Keratinocyte (primary cell): ENCODE data around the gene WDR27. TPM values are rescaled to one million over a fixed set of nuclear protein-coding genes. Genes with fewer than 3 reads are reported as not detected.

Experiments used
- DNase-seq: peaks from one replicate; pipeline ENCODE4 v3.0.0-alpha.2; 2011; ENCODE audit warnings: low read depth, missing footprints, low spot score
- FAIRE-seq: peaks from 2 replicates; lab custom pipeline; 2011; peaks lifted over from hg19 to GRCh38; lab: Jason Lieb, UNC
- H2AFZ ChIP-seq: 2 replicates; pipeline ENCODE4 v1.6.0; 2012; ENCODE audit warnings: low read length, control low read depth, inconsistent platforms; ENCODE audit not compliant: control insufficient read depth
- H3K27ac ChIP-seq: 2 replicates; pipeline ENCODE4 v1.5.1; 2011; ENCODE audit warnings: low read length; ENCODE audit not compliant: control insufficient read depth, insufficient read depth
- H3K27me3 ChIP-seq: 3 replicates; pipeline ENCODE4 v1.6.0; 2011; ENCODE audit warnings: low read length; ENCODE audit not compliant: control insufficient read depth, insufficient read depth; ENCODE audit errors: extremely low read depth
- H3K36me3 ChIP-seq, 2 experiments: 2 replicates in 1 of 2; 3 replicates in 1 of 2; pipeline ENCODE4 v1.5.1; 2011; ENCODE audit warnings: low read length in 2 of 2, mild to moderate bottlenecking in 1 of 2; ENCODE audit not compliant: control insufficient read depth in 2 of 2, insufficient read depth in 2 of 2; ENCODE audit errors: extremely low read depth in 1 of 2
- H3K4me1 ChIP-seq: 3 replicates; pipeline ENCODE4 v1.5.1; 2011; ENCODE audit warnings: low read length; ENCODE audit not compliant: control insufficient read depth, insufficient read depth; ENCODE audit errors: extremely low read depth
- H3K4me2 ChIP-seq: 3 replicates; pipeline ENCODE4 v1.6.0; 2011; ENCODE audit warnings: low read depth, low read length; ENCODE audit not compliant: control insufficient read depth, insufficient read depth; ENCODE audit errors: extremely low read depth
- H3K4me3 ChIP-seq, 3 experiments: fragments of 200-600 bp in 1 of 3; sonication (generic) in 1 of 3; 2 replicates in 2 of 3; 3 replicates in 1 of 3; pipeline ENCODE4 v1.5.1; 2011 to 2016; ENCODE audit warnings: low read length in 3 of 3, mild to moderate bottlenecking in 3 of 3, control low read depth in 2 of 3, inconsistent platforms in 1 of 3, low read depth in 1 of 3, mixed read lengths in 1 of 3, mixed run types in 1 of 3, moderate library complexity in 1 of 3; ENCODE audit not compliant: control insufficient read depth in 2 of 3, insufficient read depth in 2 of 3; ENCODE audit errors: extremely low read depth in 1 of 3
- H3K79me2 ChIP-seq: 2 replicates; pipeline ENCODE4 v1.6.0; 2012; ENCODE audit warnings: low read length; ENCODE audit not compliant: control insufficient read depth, insufficient read depth
- H3K9ac ChIP-seq: 3 replicates; pipeline ENCODE4 v1.6.0; 2011; ENCODE audit warnings: low read length; ENCODE audit not compliant: control insufficient read depth, insufficient read depth; ENCODE audit errors: extremely low read depth
- H3K9me1 ChIP-seq: 3 replicates; pipeline ENCODE4 v1.6.0; 2011; ENCODE audit warnings: low read length; ENCODE audit not compliant: control insufficient read depth, insufficient read depth; ENCODE audit errors: extremely low read depth
- H3K9me3 ChIP-seq: 2 replicates; pipeline ENCODE4 v1.5.1; 2012; ENCODE audit warnings: low read depth, low read length; ENCODE audit not compliant: control insufficient read depth
- H4K20me1 ChIP-seq: 3 replicates; pipeline ENCODE4 v1.6.0; 2011; ENCODE audit warnings: low read length; ENCODE audit not compliant: control insufficient read depth, insufficient read depth; ENCODE audit errors: extremely low read depth
- EZH2 ChIP-seq: IDR thresholded peaks from one replicate; pipeline ENCODE4 v1.6.1; 2012; ENCODE audit warnings: inconsistent platforms, mild to moderate bottlenecking, low read length, moderate library complexity
- dilution Hi-C: fragments of 300-500 bp; cut with MboI; formaldehyde crosslinking; loops from one replicate; pipeline ENCODE4 v1.7.0; 2020; ENCODE audit warnings: low sequenced_read_pairs; ENCODE audit not compliant: extremely low pct_ligation_motif_present
- polyA plus RNA-seq, 5 experiments: library from polyadenylated mRNA; depleted of rRNA in 3 of 5; stranded (reverse) in 3 of 5; stranded (forward) in 1 of 5; unstranded in 1 of 5; fragments of >200 nt; gene quantifications; 1 replicate in 1 of 5; 2 replicates in 3 of 5; 3 replicates in 1 of 5; pipeline versions ENCODE4 v1.2.1 to v1.2.3, GENCODE V29; 2011 to 2012; ENCODE audit warnings: missing spikeins in 2 of 5, low read depth in 1 of 5, low replicate concordance in 1 of 5
- TF ChIP-seq, protein P1 (sequence below), 3 experiments: IDR thresholded peaks in 1 of 3; conservative IDR thresholded peaks in 1 of 3; optimal IDR thresholded peaks in 1 of 3; 2 replicates in 2 of 3; 3 replicates in 1 of 3; pipeline versions ENCODE3 to v1.5.1; 2011; ENCODE audit warnings: low read length in 3 of 3, mild to moderate bottlenecking in 3 of 3, moderate library complexity in 2 of 3, control low read depth in 1 of 3, inconsistent platforms in 1 of 3; ENCODE audit not compliant: insufficient read depth in 2 of 3; ENCODE audit errors: extremely low read depth in 1 of 3

WDR27 gene
- polyA plus RNA-seq, 1 donor (not counting 4 experiments of a cell fraction or from before 2014, with no cell fraction given): 17.8 TPM

DNA sequence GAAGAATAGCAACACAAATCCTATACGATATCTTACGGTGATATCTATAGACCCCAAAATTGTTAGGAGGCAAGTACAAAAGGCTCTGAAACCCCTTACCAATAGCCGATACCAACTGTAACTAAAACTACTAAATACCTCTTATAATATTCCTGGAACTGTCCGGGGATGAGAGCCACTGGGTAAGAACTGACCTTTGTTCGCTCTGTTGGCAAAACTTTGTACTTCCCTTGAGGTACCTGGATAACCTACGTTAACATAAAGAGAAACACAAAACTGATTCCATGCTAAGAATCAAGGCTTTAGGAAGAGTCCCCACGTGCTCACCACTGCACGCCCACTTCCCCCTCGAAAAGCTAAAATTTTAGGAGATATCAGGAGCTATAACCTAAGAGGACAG, 12.8 kb upstream of the WDR27 start:
- DNase-seq: no peak
- Histone ChIP-seq H3K27me3 (no peaks in the 10 kb centered on the region), H3K9me1 (no peaks in the 10 kb centered on the region), H3K4me1 (no peaks in the 10 kb centered on the region), H2AFZ (no peak overlapping the region), H4K20me1 (no peaks in the 10 kb centered on the region), H3K4me3 (no peak overlapping the region), H3K4me2 (no peak overlapping the region), H3K9me3 (no peaks in the 10 kb centered on the region), H3K79me2 (peaks cover 7% of the 10 kb centered on the region), H3K9ac (no peak overlapping the region), H3K27ac (no peak overlapping the region), H3K36me3 (peaks cover 4 to 12% of the 10 kb centered on the region in 2 experiments)
- TF ChIP-seq, protein P1, sequence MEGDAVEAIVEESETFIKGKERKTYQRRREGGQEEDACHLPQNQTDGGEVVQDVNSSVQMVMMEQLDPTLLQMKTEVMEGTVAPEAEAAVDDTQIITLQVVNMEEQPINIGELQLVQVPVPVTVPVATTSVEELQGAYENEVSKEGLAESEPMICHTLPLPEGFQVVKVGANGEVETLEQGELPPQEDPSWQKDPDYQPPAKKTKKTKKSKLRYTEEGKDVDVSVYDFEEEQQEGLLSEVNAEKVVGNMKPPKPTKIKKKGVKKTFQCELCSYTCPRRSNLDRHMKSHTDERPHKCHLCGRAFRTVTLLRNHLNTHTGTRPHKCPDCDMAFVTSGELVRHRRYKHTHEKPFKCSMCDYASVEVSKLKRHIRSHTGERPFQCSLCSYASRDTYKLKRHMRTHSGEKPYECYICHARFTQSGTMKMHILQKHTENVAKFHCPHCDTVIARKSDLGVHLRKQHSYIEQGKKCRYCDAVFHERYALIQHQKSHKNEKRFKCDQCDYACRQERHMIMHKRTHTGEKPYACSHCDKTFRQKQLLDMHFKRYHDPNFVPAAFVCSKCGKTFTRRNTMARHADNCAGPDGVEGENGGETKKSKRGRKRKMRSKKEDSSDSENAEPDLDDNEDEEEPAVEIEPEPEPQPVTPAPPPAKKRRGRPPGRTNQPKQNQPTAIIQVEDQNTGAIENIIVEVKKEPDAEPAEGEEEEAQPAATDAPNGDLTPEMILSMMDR (optimal IDR thresholded peaks at IDR 0.05 in 1 of 3, IDR thresholded peaks at IDR 0.05 in 1 of 3, conservative IDR thresholded peaks at IDR 0.05 in 1 of 3; ENCODE audit: extremely low read depth in 1 of 3, insufficient read depth in 2 of 3, low read length in 3 of 3): no peak
- no peak for TF ChIP-seq EZH2
- no peak for FAIRE-seq
- dilution Hi-C loops: no loop called here

DNA sequence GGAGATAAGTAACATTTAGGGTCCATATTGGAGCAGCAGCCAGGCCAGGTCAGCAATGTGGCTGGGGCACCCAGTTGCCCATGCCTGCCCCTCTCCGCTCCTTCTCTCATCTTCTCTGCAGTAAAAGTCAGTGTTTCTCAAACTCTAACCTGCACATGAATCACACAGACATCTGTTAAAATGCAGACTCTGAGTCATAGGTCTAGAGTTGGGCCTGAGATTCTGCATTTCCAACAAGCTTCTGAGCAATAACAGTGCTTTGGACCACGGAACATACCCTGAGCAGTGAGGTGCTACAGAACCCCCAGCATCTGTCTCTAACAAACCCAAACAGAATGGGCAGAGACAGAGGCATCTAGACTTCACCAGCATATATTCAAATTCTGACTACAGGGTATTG, 12.3 kb upstream of the WDR27 start:
- no peaks in the 10 kb centered on the region for H3K9me1 ChIP-seq
- H3K36me3 ChIP-seq: peaks cover 4 to 12% of the 10 kb centered on the region in 2 experiments
- H2AFZ ChIP-seq: no peak overlapping the region
- no peak overlapping the region for H3K4me2 ChIP-seq
- FAIRE-seq: no peak
- no peak overlapping the region for H3K4me3 ChIP-seq
- H3K27ac ChIP-seq: no peak overlapping the region
- peaks cover under 1% of the 10 kb centered on the region for H3K4me1 ChIP-seq
- TF ChIP-seq EZH2: no peak
- no peaks in the 10 kb centered on the region for H3K27me3 ChIP-seq
- H3K9ac ChIP-seq: no peak overlapping the region
- H3K9me3 ChIP-seq: no peaks in the 10 kb centered on the region
- dilution Hi-C loops: no loop called here
- no peak for DNase-seq
- H3K79me2 ChIP-seq: peaks cover 4% of the 10 kb centered on the region
- H4K20me1 ChIP-seq: no peaks in the 10 kb centered on the region

DNA sequence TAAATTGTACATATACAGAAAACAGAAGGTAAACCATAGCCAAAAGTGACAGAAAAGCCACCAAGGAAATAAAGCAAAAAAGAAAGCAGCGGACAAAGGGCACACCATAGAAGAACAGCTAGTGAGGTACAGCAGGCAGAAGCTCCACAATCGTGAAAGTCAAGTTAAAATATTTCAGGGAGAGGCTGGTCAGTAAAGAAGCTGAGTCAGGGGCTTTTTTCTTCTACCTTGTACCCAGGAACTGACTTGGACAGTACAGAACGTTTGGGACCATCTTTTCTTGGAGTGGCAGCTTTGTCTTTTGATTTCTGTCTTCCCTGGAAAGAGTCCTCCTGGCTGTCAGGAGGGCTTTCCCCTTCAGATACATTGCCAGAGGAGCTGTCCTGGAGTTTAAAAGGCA, 8.2 kb upstream of the WDR27 start:
- no peak for FAIRE-seq
- H3K4me2 ChIP-seq: no peak overlapping the region

More for the DNA sequence above, 8.2 kb upstream of the WDR27 start:
- no peak for DNase-seq
- TF ChIP-seq EZH2: no peak
- TF ChIP-seq, protein P1 (optimal IDR thresholded peaks at IDR 0.05 in 1 of 3, IDR thresholded peaks at IDR 0.05 in 1 of 3, conservative IDR thresholded peaks at IDR 0.05 in 1 of 3; ENCODE audit: extremely low read depth in 1 of 3, insufficient read depth in 2 of 3, low read length in 3 of 3): no peak
- H3K27me3 ChIP-seq: no peaks in the 10 kb centered on the region
- no peaks in the 10 kb centered on the region for H3K9me3 ChIP-seq
- no peak overlapping the region for H3K9ac ChIP-seq
- H3K9me1 ChIP-seq: no peaks in the 10 kb centered on the region
- H3K4me1 ChIP-seq: peaks cover 4% of the 10 kb centered on the region
- peaks cover 3 to 12% of the 10 kb centered on the region in 2 experiments for H3K36me3 ChIP-seq
- no peaks in the 10 kb centered on the region for H4K20me1 ChIP-seq
- no peak overlapping the region for H3K4me3 ChIP-seq
- H2AFZ ChIP-seq: no peak overlapping the region
- H3K79me2 ChIP-seq: peaks cover 7% of the 10 kb centered on the region
- H3K27ac ChIP-seq: no peak overlapping the region
- dilution Hi-C loops: no loop called here
